ENCODE results near the gene ARHGAP15. TPM values are rescaled to one million over a fixed set of nuclear protein-coding genes. Genes with fewer than 3 reads are reported as not detected.

ARHGAP15 gene
- total RNA-seq, 1 donor from 2014 or later = 56.2 TPM

DNA sequence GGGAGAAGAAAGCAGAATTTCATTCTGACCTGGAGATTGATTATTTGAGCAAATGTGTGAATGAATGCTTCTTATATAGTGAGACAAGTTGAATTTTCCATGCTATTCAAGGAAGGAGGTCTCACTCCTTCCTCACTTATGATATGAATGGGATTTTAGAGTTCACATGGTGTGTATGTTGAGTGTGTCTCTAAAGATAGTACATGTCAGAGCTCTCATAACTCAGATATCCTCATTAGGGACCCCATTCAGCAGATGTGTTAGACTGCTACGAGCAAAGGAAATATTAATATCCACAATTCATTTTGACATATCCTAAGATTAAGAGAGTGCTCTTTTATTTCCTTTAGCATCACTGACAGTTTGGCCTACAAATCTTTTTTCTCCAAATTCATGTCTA, 368.5 kb downstream of the ARHGAP15 start:
- no peak for DNase-seq
- H3K27me3 Mint-ChIP-seq = no peaks in the 10 kb centered on the region
- peaks cover 45% of the 10 kb centered on the region for H3K36me3 Mint-ChIP-seq (ENCODE audit: low read depth)
- peaks cover 14% of the 10 kb centered on the region for H3K9me3 Mint-ChIP-seq
- intact Hi-C loops (cut with micrococcal nuclease) = no loop called here
- H3K27ac Mint-ChIP-seq = no peak overlapping the region
- no peak overlapping the region for H3K4me3 Mint-ChIP-seq
- peaks cover 16% of the 10 kb centered on the region for H3K4me1 Mint-ChIP-seq

DNA sequence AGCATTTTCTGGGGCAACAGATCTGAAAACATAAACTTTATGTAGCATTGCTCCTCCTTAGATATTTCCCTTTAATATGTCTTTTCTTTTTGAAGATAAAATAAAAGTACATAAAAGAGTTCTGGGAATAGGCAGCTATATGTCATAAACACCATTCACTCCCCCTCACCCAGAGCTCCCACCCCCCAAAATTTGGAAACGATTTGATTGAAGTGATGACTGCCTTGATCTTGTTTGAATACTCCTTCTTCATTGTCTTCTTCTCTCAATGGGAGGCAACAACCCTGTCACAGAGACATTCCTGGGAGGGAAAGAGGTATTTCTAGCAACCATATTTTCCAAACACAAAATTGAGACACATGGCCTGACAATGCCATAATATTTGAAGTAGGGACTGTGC, 369.3 kb downstream of the ARHGAP15 start:
- H3K36me3 Mint-ChIP-seq (ENCODE audit: low read depth) = peaks cover 42% of the 10 kb centered on the region
- H3K4me1 Mint-ChIP-seq = peaks cover 13% of the 10 kb centered on the region
- H3K4me3 Mint-ChIP-seq = no peak overlapping the region
- no peak overlapping the region for H3K27ac Mint-ChIP-seq
- DNase-seq = no peak
- intact Hi-C loops (cut with micrococcal nuclease) = no loop called here
- no peaks in the 10 kb centered on the region for H3K27me3 Mint-ChIP-seq
- H3K9me3 Mint-ChIP-seq = peaks cover 8% of the 10 kb centered on the region

DNA sequence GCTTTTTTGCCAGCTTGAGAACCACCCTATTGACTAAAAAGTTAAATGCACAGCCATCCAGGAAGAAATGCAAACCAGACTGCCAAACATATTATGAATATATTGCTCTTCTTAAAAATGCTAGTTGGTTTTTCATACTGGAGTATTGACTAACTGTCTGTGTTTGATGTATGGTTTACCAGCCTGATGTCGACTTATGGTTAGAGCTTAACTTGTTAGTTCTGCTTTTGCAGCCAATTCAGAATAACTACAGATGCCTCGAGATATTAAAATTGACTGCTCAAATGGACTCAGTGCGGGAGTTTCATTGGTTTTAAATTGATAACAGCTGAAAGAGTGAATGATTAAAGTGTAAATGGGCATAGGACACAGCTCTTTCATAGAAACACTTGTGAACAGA, 369.8 kb downstream of the ARHGAP15 start:
- intact Hi-C loops (cut with micrococcal nuclease) = no loop called here
- Mint-ChIP-seq H3K4me1 (peaks cover 10% of the 10 kb centered on the region), H3K36me3 (ENCODE audit: low read depth) (peaks cover 41% of the 10 kb centered on the region), H3K4me3 (no peak overlapping the region), H3K9me3 (peaks cover 3% of the 10 kb centered on the region), H3K27ac (peak overlapping the region; percentile 21), H3K27me3 (no peaks in the 10 kb centered on the region)
- no peak for DNase-seq

DNA sequence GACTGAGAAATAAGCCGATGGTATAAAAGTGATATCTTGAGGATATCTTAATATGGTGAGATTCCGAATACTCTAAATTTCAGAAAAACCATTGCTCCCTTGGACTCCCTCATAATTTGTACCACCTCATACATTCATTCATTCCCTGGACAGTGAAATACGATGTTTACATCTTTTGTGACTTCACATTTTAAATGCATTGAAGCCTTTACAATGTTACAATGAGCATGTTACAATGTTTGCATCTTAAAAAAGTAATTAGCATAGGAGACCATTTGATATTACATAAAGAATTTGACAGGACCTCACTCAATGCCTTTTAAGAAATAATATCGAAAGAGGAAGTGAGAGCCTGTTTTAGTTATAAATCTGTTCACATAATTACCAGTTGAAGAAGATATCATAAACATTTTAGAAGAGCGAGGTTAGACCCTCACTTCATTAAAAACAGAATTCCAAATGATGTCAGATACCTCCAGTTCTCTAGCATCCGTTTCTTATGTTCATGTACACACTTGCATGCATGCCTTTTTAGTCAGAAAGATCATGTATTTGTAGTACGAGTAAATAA, 372.0 kb downstream of the ARHGAP15 start:
- H3K27ac Mint-ChIP-seq = no peak overlapping the region
- H3K9me3 Mint-ChIP-seq = peaks cover 3% of the 10 kb centered on the region
- DNase-seq = no peak
- peaks cover 39% of the 10 kb centered on the region for H3K36me3 Mint-ChIP-seq (ENCODE audit: low read depth)
- intact Hi-C loops (cut with micrococcal nuclease) = no loop called here
- H3K27me3 Mint-ChIP-seq = no peaks in the 10 kb centered on the region
- peaks cover 13% of the 10 kb centered on the region for H3K4me1 Mint-ChIP-seq
- H3K4me3 Mint-ChIP-seq = no peak overlapping the region

DNA sequence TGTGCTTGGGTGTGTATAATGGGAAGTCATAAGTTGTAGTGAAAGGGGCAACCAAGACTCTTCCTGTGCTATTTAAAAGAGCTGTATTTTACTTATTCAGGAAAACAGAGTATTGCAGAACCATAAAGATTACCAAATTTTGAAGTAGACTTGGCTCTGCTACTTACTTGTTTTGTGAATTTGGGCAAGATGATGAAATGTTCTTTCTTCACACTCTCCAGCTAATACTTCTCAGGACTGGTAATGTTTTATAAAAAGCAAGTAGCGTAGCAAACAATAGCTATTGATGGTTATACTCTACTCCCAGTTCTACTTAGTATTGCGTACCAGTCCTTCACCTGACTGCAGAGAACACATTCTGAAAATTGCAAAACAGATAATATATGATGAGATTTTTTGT, 374.1 kb downstream of the ARHGAP15 start:
- no peak for DNase-seq
- Mint-ChIP-seq H3K4me1 (peaks cover 11% of the 10 kb centered on the region), H3K27me3 (no peaks in the 10 kb centered on the region), H3K4me3 (no peak overlapping the region), H3K9me3 (peaks cover 3% of the 10 kb centered on the region), H3K36me3 (ENCODE audit: low read depth) (peaks cover 37% of the 10 kb centered on the region), H3K27ac (no peak overlapping the region)
- intact Hi-C loops (cut with micrococcal nuclease) = no loop called here

DNA sequence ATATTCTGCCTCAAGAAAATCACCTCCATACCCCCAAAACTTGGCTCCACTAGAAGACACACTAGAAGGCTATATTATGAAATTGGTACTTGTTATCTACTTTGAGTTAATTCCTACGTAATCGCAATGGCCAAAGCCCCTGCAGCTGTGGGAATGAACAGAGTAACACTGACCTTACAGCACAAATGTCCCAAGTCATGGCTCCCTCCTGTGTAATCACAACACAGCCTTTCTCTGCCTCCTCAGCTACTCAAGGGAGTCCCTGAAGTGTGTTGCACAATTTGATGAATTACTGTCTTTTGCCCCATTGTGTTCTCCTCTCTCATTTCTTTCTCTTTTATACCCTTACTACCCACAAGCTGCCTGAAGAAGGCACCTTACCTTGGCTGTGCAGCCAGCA, 375.2 kb downstream of the ARHGAP15 start:
- Mint-ChIP-seq H3K27me3 (no peaks in the 10 kb centered on the region), H3K36me3 (ENCODE audit: low read depth) (peaks cover 31% of the 10 kb centered on the region), H3K9me3 (peaks cover 3% of the 10 kb centered on the region), H3K4me3 (no peak overlapping the region), H3K4me1 (peaks cover 6% of the 10 kb centered on the region), H3K27ac (no peak overlapping the region)
- DNase-seq = no peak
- intact Hi-C loops (cut with micrococcal nuclease) = no loop called here

DNA sequence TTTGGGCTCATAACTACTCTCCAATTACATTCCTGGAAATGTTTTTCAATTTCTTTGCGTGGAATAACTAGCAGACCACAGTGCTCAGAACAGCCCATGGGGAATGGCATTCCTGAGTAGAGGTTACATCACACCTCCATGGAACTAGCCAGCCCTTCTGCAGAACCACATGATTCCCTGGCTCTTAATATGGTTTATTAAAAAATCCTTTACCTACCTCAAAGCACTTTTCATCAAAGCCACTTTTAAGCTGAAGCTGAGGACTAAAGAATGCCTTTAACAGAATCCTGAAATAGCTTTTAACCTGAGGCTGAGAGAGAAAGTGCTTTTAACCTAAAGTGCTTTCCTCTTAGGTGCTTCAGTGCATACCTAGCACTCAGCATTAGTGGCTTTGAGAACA, 376.3 kb downstream of the ARHGAP15 start:
- Mint-ChIP-seq H3K4me3 (no peak overlapping the region), H3K27me3 (no peaks in the 10 kb centered on the region), H3K36me3 (ENCODE audit: low read depth) (peaks cover 34% of the 10 kb centered on the region), H3K4me1 (peaks cover 6% of the 10 kb centered on the region), H3K9me3 (peaks cover 3% of the 10 kb centered on the region), H3K27ac (no peak overlapping the region)
- no peak for DNase-seq
- intact Hi-C loops (cut with micrococcal nuclease) = no loop called here

DNA sequence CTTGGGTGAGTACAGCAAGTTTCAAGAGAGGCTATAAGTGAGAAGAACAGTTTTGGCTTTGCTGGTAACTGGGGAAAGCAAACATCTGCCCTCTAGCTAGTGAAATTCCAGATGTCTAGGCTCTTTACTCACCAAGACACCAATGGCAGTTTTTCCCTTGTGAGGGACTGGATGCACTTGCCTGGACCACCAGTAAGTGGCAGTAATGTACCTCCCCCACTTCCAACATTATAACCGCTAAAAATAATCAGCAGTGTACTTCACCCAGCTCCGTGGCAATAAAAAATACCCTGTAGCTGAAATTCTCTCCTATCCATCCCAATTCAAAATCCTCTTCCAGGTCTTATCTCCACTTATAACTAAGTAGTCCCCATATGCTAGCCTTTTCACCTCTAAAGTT, 383.9 kb downstream of the ARHGAP15 start:
- H3K9me3 Mint-ChIP-seq = no peaks in the 10 kb centered on the region
- no peaks in the 10 kb centered on the region for H3K27me3 Mint-ChIP-seq
- peaks cover 2% of the 10 kb centered on the region for H3K4me1 Mint-ChIP-seq
- intact Hi-C loops (cut with micrococcal nuclease) = no loop called here
- no peak overlapping the region for H3K27ac Mint-ChIP-seq
- H3K4me3 Mint-ChIP-seq = no peak overlapping the region
- no peak for DNase-seq
- H3K36me3 Mint-ChIP-seq (ENCODE audit: low read depth) = peaks cover 44% of the 10 kb centered on the region

DNA sequence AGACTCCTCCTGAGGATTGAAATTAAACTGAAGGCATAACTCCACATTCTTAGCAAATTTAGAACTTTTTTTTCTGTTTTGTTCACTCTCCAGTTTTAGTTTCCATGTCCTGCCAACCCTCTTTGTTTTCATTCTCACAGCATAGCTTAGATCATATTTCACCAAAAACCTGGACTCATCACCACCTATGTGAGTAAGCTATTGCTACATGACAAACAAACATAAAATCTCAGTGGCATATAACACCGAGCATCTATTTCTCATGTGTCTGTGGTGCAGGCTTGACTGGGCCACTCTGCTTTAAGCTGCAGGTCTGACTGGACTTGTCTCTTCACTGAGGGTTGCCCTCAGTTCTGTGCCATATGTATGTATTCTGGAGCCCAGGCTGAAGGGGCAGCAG, 385.2 kb downstream of the ARHGAP15 start:
- H3K4me1 Mint-ChIP-seq = peaks cover 2% of the 10 kb centered on the region
- peaks cover 49% of the 10 kb centered on the region for H3K36me3 Mint-ChIP-seq (ENCODE audit: low read depth)
- no peaks in the 10 kb centered on the region for H3K27me3 Mint-ChIP-seq
- intact Hi-C loops (cut with micrococcal nuclease) = no loop called here
- no peak for DNase-seq
- no peaks in the 10 kb centered on the region for H3K9me3 Mint-ChIP-seq
- no peak overlapping the region for H3K27ac Mint-ChIP-seq
- no peak overlapping the region for H3K4me3 Mint-ChIP-seq

DNA sequence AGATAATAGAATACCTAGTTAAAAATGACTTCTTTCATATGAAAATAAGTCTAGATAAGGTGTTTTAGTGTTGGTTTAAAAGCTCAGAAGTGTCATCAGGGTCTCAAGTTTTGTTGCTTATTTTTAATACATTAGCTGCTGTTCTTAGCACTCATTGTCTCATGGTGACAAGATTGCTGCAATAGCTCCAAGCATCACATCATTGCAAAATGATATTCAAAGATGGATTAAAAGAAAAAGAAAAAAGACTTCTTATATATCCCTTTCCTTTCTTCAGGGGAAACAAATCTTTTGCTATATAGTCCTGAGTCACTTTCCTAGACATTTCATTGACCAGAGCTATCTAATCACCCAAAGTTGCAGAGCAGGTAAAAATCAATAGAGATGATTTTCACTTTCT, 386.1 kb downstream of the ARHGAP15 start:
- no peaks in the 10 kb centered on the region for H3K9me3 Mint-ChIP-seq
- no peak for DNase-seq
- peaks cover 2% of the 10 kb centered on the region for H3K4me1 Mint-ChIP-seq
- intact Hi-C loops (cut with micrococcal nuclease) = no loop called here
- H3K4me3 Mint-ChIP-seq = no peak overlapping the region
- peaks cover 55% of the 10 kb centered on the region for H3K36me3 Mint-ChIP-seq (ENCODE audit: low read depth)
- no peak overlapping the region for H3K27ac Mint-ChIP-seq
- H3K27me3 Mint-ChIP-seq = no peaks in the 10 kb centered on the region

DNA sequence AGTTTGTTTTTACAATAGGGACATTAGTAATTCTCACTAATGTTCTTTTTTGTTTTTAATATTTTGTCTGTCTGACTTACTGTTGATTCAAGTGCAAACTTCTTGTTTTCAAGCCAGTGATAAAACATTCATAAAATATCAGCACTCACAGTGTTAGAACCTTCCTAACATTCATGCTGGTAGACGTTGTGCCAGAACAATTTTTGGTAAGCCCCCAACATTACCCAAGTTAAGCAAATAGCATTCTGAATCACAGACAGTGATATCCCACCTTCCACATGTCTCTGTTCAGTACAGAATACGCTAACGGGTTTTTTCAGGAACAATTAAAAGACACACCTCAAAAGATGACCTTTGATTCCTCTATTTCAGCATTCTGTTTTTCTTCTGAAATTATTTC, 390.3 kb downstream of the ARHGAP15 start:
- Mint-ChIP-seq H3K4me1 (peaks cover 5% of the 10 kb centered on the region), H3K4me3 (no peak overlapping the region), H3K9me3 (no peaks in the 10 kb centered on the region), H3K27ac (no peak overlapping the region), H3K27me3 (no peaks in the 10 kb centered on the region), H3K36me3 (ENCODE audit: low read depth) (peaks cover 49% of the 10 kb centered on the region)
- intact Hi-C loops (cut with micrococcal nuclease) = no loop called here
- DNase-seq = no peak

DNA sequence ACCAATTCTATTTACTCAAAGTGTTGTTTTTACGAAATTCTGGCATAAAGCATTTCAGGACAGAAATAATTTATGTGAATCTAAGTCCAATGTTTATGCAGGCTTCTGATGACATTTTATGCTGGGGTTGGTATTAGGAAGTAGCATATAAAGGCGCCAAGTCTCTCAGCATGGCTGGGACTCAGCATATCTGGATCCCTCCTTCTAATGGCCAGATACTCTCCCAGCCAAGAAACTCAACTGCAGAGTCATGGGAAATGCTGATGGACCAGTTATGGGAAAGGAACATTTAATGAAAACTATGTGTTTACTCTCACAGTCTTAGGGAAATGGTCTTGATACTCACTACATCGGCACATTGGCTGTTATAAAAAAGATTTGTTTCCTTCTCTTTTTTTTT, 392.2 kb downstream of the ARHGAP15 start:
- Mint-ChIP-seq H3K9me3 (no peaks in the 10 kb centered on the region), H3K4me1 (peaks cover 16% of the 10 kb centered on the region), H3K27ac (no peak overlapping the region), H3K36me3 (ENCODE audit: low read depth) (peaks cover 39% of the 10 kb centered on the region), H3K27me3 (no peaks in the 10 kb centered on the region), H3K4me3 (no peak overlapping the region)
- intact Hi-C loops (cut with micrococcal nuclease) = no loop called here
- no peak for DNase-seq

DNA sequence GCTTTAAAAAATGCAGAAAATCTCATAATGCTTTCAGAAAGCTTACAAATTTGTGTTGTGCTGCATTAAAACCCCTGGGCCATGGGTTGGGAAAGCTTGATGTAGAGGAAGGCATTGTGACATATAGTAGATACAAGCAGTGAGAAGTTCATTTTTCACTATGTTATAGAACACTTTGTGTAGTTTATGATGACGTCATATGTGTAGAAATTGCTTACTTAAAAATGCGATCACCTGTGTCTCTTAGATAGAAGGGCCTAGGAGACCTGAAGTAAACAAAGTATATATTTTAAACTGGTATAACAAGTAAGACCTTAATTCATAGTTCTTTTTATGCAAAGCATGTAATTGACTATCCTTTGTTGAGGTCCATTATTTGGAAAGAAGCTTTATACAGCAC, 393.5 kb downstream of the ARHGAP15 start:
- H3K4me3 Mint-ChIP-seq = no peak overlapping the region
- no peak for DNase-seq
- no peak overlapping the region for H3K27ac Mint-ChIP-seq
- peaks cover 16% of the 10 kb centered on the region for H3K4me1 Mint-ChIP-seq
- H3K27me3 Mint-ChIP-seq = no peaks in the 10 kb centered on the region
- no peaks in the 10 kb centered on the region for H3K9me3 Mint-ChIP-seq
- H3K36me3 Mint-ChIP-seq (ENCODE audit: low read depth) = peaks cover 36% of the 10 kb centered on the region
- intact Hi-C loops (cut with micrococcal nuclease) = no loop called here

DNA sequence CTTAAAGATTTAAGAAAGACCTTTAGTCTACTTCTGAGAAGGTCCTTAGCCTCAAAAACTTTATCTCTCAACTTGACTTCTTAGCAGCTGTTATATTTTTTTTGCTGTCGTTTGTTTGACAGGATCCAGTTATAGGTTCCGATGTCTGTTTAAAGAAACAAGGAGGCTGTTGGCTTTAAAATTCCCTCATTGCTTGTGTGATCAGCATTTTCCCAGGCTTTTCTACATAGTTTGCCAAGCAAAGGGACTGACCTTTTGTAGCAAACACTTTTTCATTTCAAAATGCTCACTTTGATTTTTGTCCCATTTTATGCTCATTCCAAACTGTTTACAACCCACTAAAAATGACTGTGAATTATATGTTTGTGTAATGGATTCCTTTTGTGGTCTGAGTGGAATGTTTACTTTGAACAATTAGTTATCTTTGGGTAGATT, 394.9 kb downstream of the ARHGAP15 start:
- Mint-ChIP-seq H3K36me3 (ENCODE audit: low read depth) (peaks cover 36% of the 10 kb centered on the region), H3K4me1 (peaks cover 23% of the 10 kb centered on the region), H3K27ac (no peak overlapping the region), H3K27me3 (no peaks in the 10 kb centered on the region), H3K4me3 (no peak overlapping the region), H3K9me3 (peaks cover 4% of the 10 kb centered on the region)
- intact Hi-C loops (cut with micrococcal nuclease) = no loop called here
- no peak for DNase-seq

All from activated CD4-positive, alpha-beta T cell treated with anti-CD3 and anti-CD28 coated beads, Interleukin-2, amount 10 ng/mL, durations not matched to agents 24 days and 14 days (primary cell).